ENCODE results near the gene SPOCK2.

The SPOCK2 gene

GRCh38 chr10:72009051-72009424, 79.3 kb downstream of the SPOCK2 start:
- no peak overlapping the region for H3K4me3 ChIP-seq (ENCODE audit: low read depth, low read length)
- no peak for DNase-seq (ENCODE audit: low read depth, low spot score)
- in situ Hi-C loops (cut with HindIII; ENCODE audit: low sequenced_read_pairs), result no loop called here
- no peak for TF ChIP-seq CTCF (IDR thresholded peaks at IDR 0.05; ENCODE audit: low read depth, low read length)
